HepG2 (cell line): ENCODE measurements around the gene MUC13. TPM values are rescaled to one million over a fixed set of nuclear protein-coding genes. Genes with fewer than 3 reads are reported as not detected.

Experiments used
- HNRNPUL1 ChIP-seq: fragments of 200-400 bp; formaldehyde crosslinking; IDR thresholded peaks from 2 replicates; pipeline ENCODE4 v1.6.1; 2017; ENCODE audit warnings: low read depth, mild to moderate bottlenecking, low read length, moderate library complexity
- KDM2A ChIP-seq: sonication (generic); formaldehyde crosslinking; IDR thresholded peaks from 2 replicates; pipeline ENCODE4 v1.4.0; 2020; ENCODE audit warnings: low read depth, missing genetic modification reagents, borderline replicate concordance
- PCBP1 ChIP-seq: fragments of 200-400 bp; formaldehyde crosslinking; IDR thresholded peaks from 2 replicates; pipeline ENCODE4 v1.6.1; 2017; ENCODE audit warnings: mild to moderate bottlenecking, low read depth, low read length, borderline replicate concordance
- TBP ChIP-seq: sonication (generic); formaldehyde crosslinking; IDR thresholded peaks from 2 replicates; pipeline ENCODE4 v1.5.0; 2020; ENCODE audit warnings: missing genetic modification reagents
- YEATS2 ChIP-seq: sonication (generic); formaldehyde crosslinking; IDR thresholded peaks from 2 replicates; pipeline ENCODE4 v1.4.0; 2020; ENCODE audit warnings: missing genetic modification reagents, borderline replicate concordance
- ZBTB1 ChIP-seq: sonication (generic); formaldehyde crosslinking; IDR thresholded peaks from 2 replicates; pipeline ENCODE4 v1.4.0; 2020; ENCODE audit warnings: missing genetic modification reagents, borderline replicate concordance
- ZFP37 ChIP-seq: sonication (generic); formaldehyde crosslinking; IDR thresholded peaks from 2 replicates; pipeline ENCODE4 v1.4.0; 2020; ENCODE audit warnings: missing genetic modification reagents, borderline replicate concordance
- ZKSCAN1 ChIP-seq: fragments of 150-350 bp; IDR thresholded peaks from 2 replicates; pipeline ENCODE4 v1.6.1; 2014; ENCODE audit warnings: low read length
- ZNF33B ChIP-seq: sonication (generic); formaldehyde crosslinking; IDR thresholded peaks from 2 replicates; pipeline ENCODE4 v1.5.1; 2020; ENCODE audit warnings: mild to moderate bottlenecking, missing genetic modification reagents
- ZNF451 ChIP-seq: sonication (generic); formaldehyde crosslinking; IDR thresholded peaks from 2 replicates; pipeline ENCODE4 v1.5.0; 2020; ENCODE audit warnings: mild to moderate bottlenecking, missing genetic modification reagents
- ZNF713 ChIP-seq: sonication (generic); formaldehyde crosslinking; IDR thresholded peaks from 2 replicates; pipeline ENCODE4 v1.4.0; 2020; ENCODE audit warnings: mild to moderate bottlenecking, missing genetic modification reagents
- polyA plus RNA-seq, 8 experiments: library from polyadenylated mRNA; depleted of rRNA in 3 of 8; stranded (reverse) in 7 of 8; unstranded in 1 of 8; fragments of >200 nt; fragmentation: Illumina TruSeq in 4 of 8; extraction: Trizol in 4 of 8; gene quantifications; 2 replicates each; pipeline versions ENCODE4 v1.2.1 to v1.2.3, GENCODE V29; 2011 to 2016; ENCODE audit warnings: low read depth in 4 of 8, missing spikeins in 1 of 8, mixed read lengths in 1 of 8; ENCODE audit not compliant: insufficient read depth in 1 of 8
- total RNA-seq, 5 experiments: library from RNA; depleted of rRNA; stranded (reverse); fragments of >200 nt; fragmentation: Illumina TruSeq; extraction: Trizol; gene quantifications; 2 replicates each; pipeline ENCODE4 v1.2.3, GENCODE V29; 2016; ENCODE audit warnings: low read depth in 1 of 5
- TF ChIP-seq, protein P1 (sequence below): IDR thresholded peaks from 2 replicates; pipeline ENCODE4 v1.6.1; 2016; ENCODE audit warnings: low read depth
- TF ChIP-seq, protein P2 (sequence below): sonication (generic); formaldehyde crosslinking; IDR thresholded peaks from 2 replicates; pipeline ENCODE4 v1.4.0; 2020; ENCODE audit warnings: mild to moderate bottlenecking, missing genetic modification reagents
- TF ChIP-seq, protein P3 (sequence below): sonication (generic); formaldehyde crosslinking; IDR thresholded peaks from 2 replicates; pipeline ENCODE4 v1.9.0; 2021; ENCODE audit warnings: missing genetic modification reagents, mild to moderate bottlenecking, borderline replicate concordance
- TF ChIP-seq, protein P4 (sequence below), 2 experiments: sonication (generic) in 1 of 2; formaldehyde crosslinking in 1 of 2; IDR thresholded peaks; 2 replicates each; pipeline versions ENCODE4 v1.6.1 to v1.9.0; 2014 to 2022; ENCODE audit warnings: antibody characterized with exemption in 1 of 2, borderline replicate concordance in 1 of 2, inconsistent platforms in 1 of 2, low read depth in 1 of 2, missing genetic modification reagents in 1 of 2
- TF ChIP-seq, protein P5 (sequence below): sonication (generic); formaldehyde crosslinking; IDR thresholded peaks from 2 replicates; pipeline ENCODE4 v1.8.0; 2022; ENCODE audit warnings: missing genetic modification reagents, mild to moderate bottlenecking, moderate library complexity, borderline replicate concordance

MUC13 gene
- total and polyA plus RNA-seq, 2 of the 13 experiments (the other 11 are each of a cell fraction or from before 2014, with no cell fraction given) = 0.04 to 1.2 TPM

DNA sequence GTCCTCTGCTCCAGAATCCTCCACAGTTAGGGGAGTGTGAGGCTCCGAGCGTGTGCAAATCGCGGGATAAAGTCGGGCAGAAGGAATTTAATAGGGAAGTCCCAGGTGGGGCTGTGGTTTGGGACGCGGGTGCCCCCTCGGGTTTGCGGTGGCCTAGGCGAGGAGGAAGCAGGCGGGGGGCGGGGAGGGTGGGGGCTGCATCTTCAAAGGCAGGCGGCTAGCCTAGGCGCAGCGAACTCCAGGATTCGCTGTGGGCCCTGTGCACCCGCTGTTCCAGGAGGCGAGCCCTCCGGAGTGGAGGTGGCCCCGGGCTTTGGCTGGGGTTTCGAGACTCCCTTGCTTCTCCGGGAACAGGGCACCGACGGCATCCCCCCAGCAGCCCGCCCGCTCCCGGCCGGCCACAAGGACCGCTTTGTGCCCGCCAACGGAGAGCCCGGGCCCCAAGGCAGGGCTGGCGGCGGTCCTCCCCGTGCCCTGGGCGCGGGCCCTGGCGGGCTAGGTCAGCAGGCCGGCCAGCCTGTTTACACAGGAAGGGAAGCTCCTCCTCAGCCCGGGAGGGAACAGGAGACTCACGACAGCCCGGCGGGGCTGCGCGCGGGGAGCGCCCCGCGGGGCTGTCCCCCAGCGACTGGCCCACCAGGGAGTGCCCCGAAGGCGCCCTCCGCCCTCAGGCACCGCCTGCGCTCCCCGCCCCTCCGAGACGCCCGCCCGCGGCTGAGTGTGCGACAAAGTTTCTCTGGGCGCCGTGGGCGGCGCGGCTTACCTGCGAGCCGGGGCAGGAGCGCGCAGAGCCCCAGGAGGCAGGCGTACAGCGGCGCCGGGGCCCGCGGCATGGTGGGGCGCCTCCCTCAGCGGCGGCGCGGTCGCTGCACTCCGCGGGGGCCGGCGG, 48.1 kb downstream of the MUC13 start (continued):
- TF ChIP-seq HNRNPUL1 (no peak), ZBTB1 (no peak), TBP (CRISPR knock-in tag) (no peak), ZNF33B (CRISPR knock-in tag) (no peak), ZNF451 (CRISPR knock-in tag) (no peak; the same call in 1 of the 2 replicates), YEATS2 (CRISPR knock-in tag) (no peak), ZFP37 (CRISPR knock-in tag) (no peak), KDM2A (CRISPR knock-in tag) (peak; percentile 50; the same call in 1 of the 2 replicates), PCBP1 (peak; percentile 78; the same call in 1 of the 2 replicates), ZNF713 (CRISPR knock-in tag) (no peak), ZKSCAN1 (no peak)
- TF ChIP-seq, protein P1, sequence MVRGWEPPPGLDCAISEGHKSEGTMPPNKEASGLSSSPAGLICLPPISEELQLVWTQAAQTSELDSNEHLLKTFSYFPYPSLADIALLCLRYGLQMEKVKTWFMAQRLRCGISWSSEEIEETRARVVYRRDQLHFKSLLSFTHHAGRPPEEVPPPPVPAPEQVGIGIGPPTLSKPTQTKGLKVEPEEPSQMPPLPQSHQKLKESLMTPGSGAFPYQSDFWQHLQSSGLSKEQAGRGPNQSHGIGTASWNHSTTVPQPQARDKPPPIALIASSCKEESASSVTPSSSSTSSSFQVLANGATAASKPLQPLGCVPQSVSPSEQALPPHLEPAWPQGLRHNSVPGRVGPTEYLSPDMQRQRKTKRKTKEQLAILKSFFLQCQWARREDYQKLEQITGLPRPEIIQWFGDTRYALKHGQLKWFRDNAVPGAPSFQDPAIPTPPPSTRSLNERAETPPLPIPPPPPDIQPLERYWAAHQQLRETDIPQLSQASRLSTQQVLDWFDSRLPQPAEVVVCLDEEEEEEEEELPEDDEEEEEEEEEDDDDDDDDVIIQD (CRISPR knock-in tag) = no peak
- TF ChIP-seq, protein P2, sequence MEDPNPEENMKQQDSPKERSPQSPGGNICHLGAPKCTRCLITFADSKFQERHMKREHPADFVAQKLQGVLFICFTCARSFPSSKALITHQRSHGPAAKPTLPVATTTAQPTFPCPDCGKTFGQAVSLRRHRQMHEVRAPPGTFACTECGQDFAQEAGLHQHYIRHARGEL (CRISPR knock-in tag) = no peak
- TF ChIP-seq, protein P3, sequence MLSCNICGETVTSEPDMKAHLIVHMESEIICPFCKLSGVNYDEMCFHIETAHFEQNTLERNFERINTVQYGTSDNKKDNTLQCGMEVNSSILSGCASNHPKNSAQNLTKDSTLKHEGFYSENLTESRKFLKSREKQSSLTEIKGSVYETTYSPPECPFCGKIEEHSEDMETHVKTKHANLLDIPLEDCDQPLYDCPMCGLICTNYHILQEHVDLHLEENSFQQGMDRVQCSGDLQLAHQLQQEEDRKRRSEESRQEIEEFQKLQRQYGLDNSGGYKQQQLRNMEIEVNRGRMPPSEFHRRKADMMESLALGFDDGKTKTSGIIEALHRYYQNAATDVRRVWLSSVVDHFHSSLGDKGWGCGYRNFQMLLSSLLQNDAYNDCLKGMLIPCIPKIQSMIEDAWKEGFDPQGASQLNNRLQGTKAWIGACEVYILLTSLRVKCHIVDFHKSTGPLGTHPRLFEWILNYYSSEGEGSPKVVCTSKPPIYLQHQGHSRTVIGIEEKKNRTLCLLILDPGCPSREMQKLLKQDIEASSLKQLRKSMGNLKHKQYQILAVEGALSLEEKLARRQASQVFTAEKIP = no peak
- TF ChIP-seq, protein P4, sequence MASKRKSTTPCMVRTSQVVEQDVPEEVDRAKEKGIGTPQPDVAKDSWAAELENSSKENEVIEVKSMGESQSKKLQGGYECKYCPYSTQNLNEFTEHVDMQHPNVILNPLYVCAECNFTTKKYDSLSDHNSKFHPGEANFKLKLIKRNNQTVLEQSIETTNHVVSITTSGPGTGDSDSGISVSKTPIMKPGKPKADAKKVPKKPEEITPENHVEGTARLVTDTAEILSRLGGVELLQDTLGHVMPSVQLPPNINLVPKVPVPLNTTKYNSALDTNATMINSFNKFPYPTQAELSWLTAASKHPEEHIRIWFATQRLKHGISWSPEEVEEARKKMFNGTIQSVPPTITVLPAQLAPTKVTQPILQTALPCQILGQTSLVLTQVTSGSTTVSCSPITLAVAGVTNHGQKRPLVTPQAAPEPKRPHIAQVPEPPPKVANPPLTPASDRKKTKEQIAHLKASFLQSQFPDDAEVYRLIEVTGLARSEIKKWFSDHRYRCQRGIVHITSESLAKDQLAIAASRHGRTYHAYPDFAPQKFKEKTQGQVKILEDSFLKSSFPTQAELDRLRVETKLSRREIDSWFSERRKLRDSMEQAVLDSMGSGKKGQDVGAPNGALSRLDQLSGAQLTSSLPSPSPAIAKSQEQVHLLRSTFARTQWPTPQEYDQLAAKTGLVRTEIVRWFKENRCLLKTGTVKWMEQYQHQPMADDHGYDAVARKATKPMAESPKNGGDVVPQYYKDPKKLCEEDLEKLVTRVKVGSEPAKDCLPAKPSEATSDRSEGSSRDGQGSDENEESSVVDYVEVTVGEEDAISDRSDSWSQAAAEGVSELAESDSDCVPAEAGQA (IDR thresholded peaks at IDR 0.05; ENCODE audit: low read depth) = no peak
- TF ChIP-seq, protein P4 (CRISPR knock-in tag; IDR thresholded peaks at IDR 0.05; ENCODE audit: borderline replicate concordance) = no peak
- TF ChIP-seq, protein P5, sequence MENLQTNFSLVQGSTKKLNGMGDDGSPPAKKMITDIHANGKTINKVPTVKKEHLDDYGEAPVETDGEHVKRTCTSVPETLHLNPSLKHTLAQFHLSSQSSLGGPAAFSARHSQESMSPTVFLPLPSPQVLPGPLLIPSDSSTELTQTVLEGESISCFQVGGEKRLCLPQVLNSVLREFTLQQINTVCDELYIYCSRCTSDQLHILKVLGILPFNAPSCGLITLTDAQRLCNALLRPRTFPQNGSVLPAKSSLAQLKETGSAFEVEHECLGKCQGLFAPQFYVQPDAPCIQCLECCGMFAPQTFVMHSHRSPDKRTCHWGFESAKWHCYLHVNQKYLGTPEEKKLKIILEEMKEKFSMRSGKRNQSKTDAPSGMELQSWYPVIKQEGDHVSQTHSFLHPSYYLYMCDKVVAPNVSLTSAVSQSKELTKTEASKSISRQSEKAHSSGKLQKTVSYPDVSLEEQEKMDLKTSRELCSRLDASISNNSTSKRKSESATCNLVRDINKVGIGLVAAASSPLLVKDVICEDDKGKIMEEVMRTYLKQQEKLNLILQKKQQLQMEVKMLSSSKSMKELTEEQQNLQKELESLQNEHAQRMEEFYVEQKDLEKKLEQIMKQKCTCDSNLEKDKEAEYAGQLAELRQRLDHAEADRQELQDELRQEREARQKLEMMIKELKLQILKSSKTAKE (CRISPR knock-in tag) = peak; percentile 36; the same call in 1 of the 2 replicates
